WTC11 (cell line): ENCODE results near the gene PKP2. TPM values are rescaled to one million over a fixed set of nuclear protein-coding genes. Genes with fewer than 3 reads are reported as not detected.
A peak's percentile ranks its signal among the peaks of the same experiment; 100 is the strongest.

Experiments
- ATAC-seq: fragments of 200-7000 bp; cut with Tn5 transposase; 2 replicates; pipeline ENCODE4 v1.10.0; 2021; ENCODE audit warnings: mild to moderate bottlenecking, moderate library complexity
- CTCF ChIA-PET: fragments of 300-600 bp; sonication (Branson Sonifier 250); formaldehyde crosslinking; loops from one replicate; lab custom pipeline; 2021; ENCODE audit warnings: antibody characterized with exemption; lab: Charles Lee
- POLR2A ChIA-PET: fragments of 350-600 bp; sonication (Branson Sonifier 250); formaldehyde crosslinking; loops from one replicate; lab custom pipeline; 2021; ENCODE audit warnings: antibody characterized with exemption; lab: Charles Lee
- DNase-seq: peaks from one replicate; pipeline ENCODE4 v3.0.0; 2021; ENCODE audit warnings: low spot score
- H3K27ac Mint-ChIP-seq: 2 replicates; pipeline ENCODE4 v1.8.0; 2021; ENCODE audit warnings: mixed read lengths
- H3K27me3 Mint-ChIP-seq: 2 replicates; pipeline ENCODE4 v1.8.0; 2021; ENCODE audit warnings: low read depth, mild to moderate bottlenecking, moderate library complexity, mixed read lengths
- H3K36me3 Mint-ChIP-seq: 2 replicates; pipeline ENCODE4 v1.8.0; 2021; ENCODE audit warnings: mixed read lengths
- H3K4me1 Mint-ChIP-seq: 2 replicates; pipeline ENCODE4 v1.8.0; 2022; ENCODE audit warnings: mixed read lengths
- H3K4me3 Mint-ChIP-seq: 2 replicates; pipeline ENCODE4 v1.8.0; 2021; ENCODE audit warnings: mild to moderate bottlenecking, moderate library complexity, mixed read lengths
- H3K9me3 Mint-ChIP-seq: 2 replicates; pipeline ENCODE4 v1.8.0; 2021; ENCODE audit warnings: mixed read lengths
- CDX4 ChIP-seq: fragments of 250-450 bp; sonication (Bioruptor Pico); IDR thresholded peaks from 2 replicates; pipeline ENCODE4 v1.9.0; 2021; ENCODE audit warnings: moderate library complexity, mild to moderate bottlenecking, inconsistent platforms, borderline replicate concordance
- ELF4 ChIP-seq: sonication (generic); formaldehyde crosslinking; IDR thresholded peaks from 2 replicates; pipeline ENCODE4 v1.8.1; 2022; ENCODE audit warnings: low read depth, mild to moderate bottlenecking, moderate library complexity, missing genetic modification reagents
- EMX1 ChIP-seq: fragments of 250-450 bp; sonication (Bioruptor Pico); IDR thresholded peaks from 2 replicates; pipeline ENCODE4 v1.8.0; 2021; ENCODE audit warnings: mild to moderate bottlenecking
- FOXJ3 ChIP-seq: sonication (generic); formaldehyde crosslinking; IDR thresholded peaks from 2 replicates; pipeline ENCODE4 v1.9.0; 2021; ENCODE audit warnings: missing genetic modification reagents, mild to moderate bottlenecking, borderline replicate concordance
- IRF2 ChIP-seq: sonication (generic); formaldehyde crosslinking; IDR thresholded peaks from 2 replicates; pipeline ENCODE4 v1.8.0; 2022; ENCODE audit warnings: low read depth, missing genetic modification reagents, borderline replicate concordance
- JUN ChIP-seq: sonication (generic); formaldehyde crosslinking; IDR thresholded peaks from 2 replicates; pipeline ENCODE4 v1.8.0; 2023; ENCODE audit warnings: mild to moderate bottlenecking, missing genetic modification reagents
- KAT7 ChIP-seq: sonication (generic); formaldehyde crosslinking; IDR thresholded peaks from 2 replicates; pipeline ENCODE4 v1.8.1; 2023; ENCODE audit warnings: missing genetic modification reagents, mild to moderate bottlenecking, borderline replicate concordance
- MXD4 ChIP-seq: fragments of 250-450 bp; sonication (Bioruptor Pico); IDR thresholded peaks from 2 replicates; pipeline ENCODE4 v1.8.0; 2021; ENCODE audit warnings: mild to moderate bottlenecking, moderate library complexity, borderline replicate concordance
- SOX15 ChIP-seq: fragments of 250-450 bp; sonication (Bioruptor Pico); IDR thresholded peaks from 2 replicates; pipeline ENCODE4 v1.9.0; 2021; ENCODE audit warnings: mild to moderate bottlenecking
- SP1 ChIP-seq: sonication (generic); formaldehyde crosslinking; conservative IDR thresholded peaks from 2 replicates; pipeline ENCODE4 v1.8.1; 2022; ENCODE audit warnings: missing genetic modification reagents
- TEAD4 ChIP-seq: sonication (generic); formaldehyde crosslinking; IDR thresholded peaks from 2 replicates; pipeline ENCODE4 v1.8.0; 2022; ENCODE audit warnings: mild to moderate bottlenecking, missing genetic modification reagents
- ZNF219 ChIP-seq: sonication (generic); formaldehyde crosslinking; IDR thresholded peaks from 2 replicates; pipeline ENCODE4 v1.8.0; 2023; ENCODE audit warnings: missing genetic modification reagents, mild to moderate bottlenecking, borderline replicate concordance
- ZNF263 ChIP-seq: sonication (generic); formaldehyde crosslinking; IDR thresholded peaks from 2 replicates; pipeline ENCODE4 v1.8.1; 2022; ENCODE audit warnings: low read depth, mild to moderate bottlenecking, moderate library complexity, missing genetic modification reagents
- ZNF317 ChIP-seq: sonication (generic); formaldehyde crosslinking; IDR thresholded peaks from 2 replicates; pipeline ENCODE4 v1.8.1; 2023; ENCODE audit warnings: low read depth, mild to moderate bottlenecking, moderate library complexity, missing genetic modification reagents, borderline replicate concordance
- ZSCAN18 ChIP-seq: fragments of 250-450 bp; sonication (Bioruptor Pico); IDR thresholded peaks from 2 replicates; pipeline ENCODE4 v2.1.2; 2022; ENCODE audit warnings: mild to moderate bottlenecking, moderate library complexity
- total RNA-seq: library from RNA; stranded (reverse); gene quantifications from 3 replicates; pipeline ENCODE4 v1.2.3, GENCODE V29; 2021
- TF ChIP-seq, protein P1 (sequence below): sonication (generic); formaldehyde crosslinking; conservative IDR thresholded peaks from 2 replicates; pipeline ENCODE4 v1.8.1; 2022; ENCODE audit warnings: mild to moderate bottlenecking, missing genetic modification reagents
- TF ChIP-seq, protein P2 (sequence below): sonication (generic); formaldehyde crosslinking; IDR thresholded peaks from 2 replicates; pipeline ENCODE4 v1.8.1; 2023; ENCODE audit warnings: mild to moderate bottlenecking, missing genetic modification reagents, moderate library complexity
- TF ChIP-seq, protein P3 (sequence below): sonication (generic); formaldehyde crosslinking; IDR thresholded peaks from 2 replicates; pipeline ENCODE4 v1.8.1; 2022; ENCODE audit warnings: low read depth, mild to moderate bottlenecking, moderate library complexity, missing genetic modification reagents, borderline replicate concordance
- TF ChIP-seq, protein P4 (sequence below): sonication (generic); formaldehyde crosslinking; IDR thresholded peaks from 2 replicates; pipeline ENCODE4 v1.8.0; 2022; ENCODE audit warnings: mild to moderate bottlenecking, missing genetic modification reagents
- TF ChIP-seq, protein P5 (sequence below): sonication (generic); formaldehyde crosslinking; IDR thresholded peaks from 2 replicates; pipeline ENCODE4 v1.8.1; 2022; ENCODE audit warnings: missing genetic modification reagents, borderline replicate concordance

PKP2 gene
- total RNA-seq, 1 experiment from 2014 or later, result 22.0 TPM

- no peak for TF ChIP-seq JUN (CRISPR knock-in tag)
- no peak for TF ChIP-seq ZSCAN18
- no peak for TF ChIP-seq FOXJ3 (CRISPR knock-in tag)
- TF ChIP-seq IRF2 (CRISPR knock-in tag), result no peak
These were observed 59.9 kb downstream of the PKP2 start (continued) for GRCh38 chr12:32836710-32837109.

- Mint-ChIP-seq H3K4me3 (no peak overlapping the region), H3K9me3 (peaks cover 9% of the 10 kb centered on the region), H3K36me3 (peaks cover 11% of the 10 kb centered on the region), H3K27me3 (no peaks in the 10 kb centered on the region), H3K27ac (peak overlapping the region; percentile 48), H3K4me1 (peaks cover 31% of the 10 kb centered on the region)
- ATAC-seq, result peak; percentile 60; the same call in 1 of the 2 replicates
- POLR2A ChIA-PET, result no interaction called here
- CTCF ChIA-PET, result no interaction called here
- DNase-seq, result no peak
- TF ChIP-seq ZNF317 (CRISPR knock-in tag), result no peak
- TF ChIP-seq KAT7 (CRISPR knock-in tag), result no peak
- no peak for TF ChIP-seq FOXJ3 (CRISPR knock-in tag)
- no peak for TF ChIP-seq SP1
These were observed 62.5 kb downstream of the PKP2 start for GRCh38 chr12:32834122-32834521.

DNA sequence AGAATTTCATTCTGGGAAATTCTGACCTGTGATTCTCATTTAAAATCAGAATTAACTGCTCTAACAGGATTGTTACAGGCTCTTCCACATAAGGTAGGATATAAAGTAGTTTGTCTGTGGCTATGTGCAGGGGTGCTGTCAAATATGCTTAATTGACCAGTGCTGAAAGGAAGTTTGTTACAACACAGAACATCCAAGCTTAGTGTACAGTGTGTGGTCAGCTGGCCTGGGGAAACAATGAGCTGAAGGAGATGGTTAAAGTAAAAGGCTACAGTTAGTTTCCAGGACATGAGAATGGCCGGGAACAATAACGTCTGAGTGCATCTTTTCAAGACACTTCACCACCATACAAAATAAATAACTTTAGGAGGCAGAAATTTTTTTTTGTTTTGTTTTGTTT lies 68.0 kb downstream of the PKP2 start:
- ChIA-PET CTCF (no interaction called here), POLR2A (no interaction called here)
- H3K27ac Mint-ChIP-seq, result 0 out of 2 replicates have a peak overlapping the region, but pooled peaks have one; percentile 3
- no peaks in the 10 kb centered on the region; the same call in 1 of the 2 replicates for H3K4me1 Mint-ChIP-seq
- peaks cover 5% of the 10 kb centered on the region; the same call in 1 of the 2 replicates for H3K36me3 Mint-ChIP-seq
- ATAC-seq (no peak), DNase-seq (no peak)
- TF ChIP-seq ZSCAN18, result no peak
- TF ChIP-seq EMX1, result no peak
- TF ChIP-seq SOX15 (CRISPR knock-in tag), result no peak
- TF ChIP-seq, protein P1, sequence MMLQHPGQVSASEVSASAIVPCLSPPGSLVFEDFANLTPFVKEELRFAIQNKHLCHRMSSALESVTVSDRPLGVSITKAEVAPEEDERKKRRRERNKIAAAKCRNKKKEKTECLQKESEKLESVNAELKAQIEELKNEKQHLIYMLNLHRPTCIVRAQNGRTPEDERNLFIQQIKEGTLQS (CRISPR knock-in tag), result no peak
- TF ChIP-seq TEAD4 (CRISPR knock-in tag), result no peak
- TF ChIP-seq ELF4 (CRISPR knock-in tag), result no peak
- H3K9me3 Mint-ChIP-seq, result no peaks in the 10 kb centered on the region
- no peak overlapping the region for H3K4me3 Mint-ChIP-seq
- H3K27me3 Mint-ChIP-seq, result no peaks in the 10 kb centered on the region

DNA sequence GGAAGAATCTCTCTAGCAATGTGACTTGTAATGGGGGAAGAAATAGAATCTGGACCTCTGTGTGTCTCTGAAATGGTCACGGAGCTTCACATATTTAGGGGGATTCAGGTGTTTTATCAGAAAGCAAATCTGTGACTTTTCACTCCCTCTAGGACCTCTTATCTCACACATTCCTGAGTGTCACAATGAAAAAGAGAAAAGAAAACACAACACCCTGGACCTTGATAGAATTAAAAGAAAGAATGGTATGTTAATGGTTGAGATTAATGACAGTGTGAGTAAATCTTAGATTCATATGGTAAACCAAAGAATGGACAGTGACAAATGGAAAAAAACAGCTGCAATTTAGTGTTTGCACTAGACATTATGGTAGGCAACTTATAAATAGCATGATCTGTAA lies 68.5 kb downstream of the PKP2 start:
- Mint-ChIP-seq H3K27ac (no peak overlapping the region), H3K4me1 (no peaks in the 10 kb centered on the region), H3K4me3 (no peak overlapping the region), H3K27me3 (no peaks in the 10 kb centered on the region), H3K9me3 (no peaks in the 10 kb centered on the region), H3K36me3 (peaks cover 5% of the 10 kb centered on the region; the same call in 1 of the 2 replicates)
- ATAC-seq, result no peak
- TF ChIP-seq ELF4 (CRISPR knock-in tag) (no peak), ZNF263 (CRISPR knock-in tag) (no peak), MXD4 (no peak), ZNF219 (CRISPR knock-in tag) (no peak), CDX4 (no peak)
- TF ChIP-seq, protein P2, sequence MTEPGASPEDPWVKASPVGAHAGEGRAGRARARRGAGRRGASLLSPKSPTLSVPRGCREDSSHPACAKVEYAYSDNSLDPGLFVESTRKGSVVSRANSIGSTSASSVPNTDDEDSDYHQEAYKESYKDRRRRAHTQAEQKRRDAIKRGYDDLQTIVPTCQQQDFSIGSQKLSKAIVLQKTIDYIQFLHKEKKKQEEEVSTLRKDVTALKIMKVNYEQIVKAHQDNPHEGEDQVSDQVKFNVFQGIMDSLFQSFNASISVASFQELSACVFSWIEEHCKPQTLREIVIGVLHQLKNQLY, result no peak
- TF ChIP-seq, protein P3, sequence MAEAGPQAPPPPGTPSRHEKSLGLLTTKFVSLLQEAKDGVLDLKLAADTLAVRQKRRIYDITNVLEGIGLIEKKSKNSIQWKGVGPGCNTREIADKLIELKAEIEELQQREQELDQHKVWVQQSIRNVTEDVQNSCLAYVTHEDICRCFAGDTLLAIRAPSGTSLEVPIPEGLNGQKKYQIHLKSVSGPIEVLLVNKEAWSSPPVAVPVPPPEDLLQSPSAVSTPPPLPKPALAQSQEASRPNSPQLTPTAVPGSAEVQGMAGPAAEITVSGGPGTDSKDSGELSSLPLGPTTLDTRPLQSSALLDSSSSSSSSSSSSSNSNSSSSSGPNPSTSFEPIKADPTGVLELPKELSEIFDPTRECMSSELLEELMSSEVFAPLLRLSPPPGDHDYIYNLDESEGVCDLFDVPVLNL, result no peak
- TF ChIP-seq, protein P4, sequence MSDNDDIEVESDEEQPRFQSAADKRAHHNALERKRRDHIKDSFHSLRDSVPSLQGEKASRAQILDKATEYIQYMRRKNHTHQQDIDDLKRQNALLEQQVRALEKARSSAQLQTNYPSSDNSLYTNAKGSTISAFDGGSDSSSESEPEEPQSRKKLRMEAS (CRISPR knock-in tag), result no peak
- TF ChIP-seq, protein P5, sequence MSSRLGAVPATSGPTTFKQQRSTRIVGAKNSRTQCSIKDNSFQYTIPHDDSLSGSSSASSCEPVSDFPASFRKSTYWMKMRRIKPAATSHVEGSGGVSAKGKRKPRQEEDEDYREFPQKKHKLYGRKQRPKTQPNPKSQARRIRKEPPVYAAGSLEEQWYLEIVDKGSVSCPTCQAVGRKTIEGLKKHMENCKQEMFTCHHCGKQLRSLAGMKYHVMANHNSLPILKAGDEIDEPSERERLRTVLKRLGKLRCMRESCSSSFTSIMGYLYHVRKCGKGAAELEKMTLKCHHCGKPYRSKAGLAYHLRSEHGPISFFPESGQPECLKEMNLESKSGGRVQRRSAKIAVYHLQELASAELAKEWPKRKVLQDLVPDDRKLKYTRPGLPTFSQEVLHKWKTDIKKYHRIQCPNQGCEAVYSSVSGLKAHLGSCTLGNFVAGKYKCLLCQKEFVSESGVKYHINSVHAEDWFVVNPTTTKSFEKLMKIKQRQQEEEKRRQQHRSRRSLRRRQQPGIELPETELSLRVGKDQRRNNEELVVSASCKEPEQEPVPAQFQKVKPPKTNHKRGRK (CRISPR knock-in tag), result no peak
- DNase-seq, result no peak
- ChIA-PET POLR2A (no interaction called here), CTCF (no interaction called here)
